ENCODE measurements around the gene BTBD17.

Gene BTBD17

DNA sequence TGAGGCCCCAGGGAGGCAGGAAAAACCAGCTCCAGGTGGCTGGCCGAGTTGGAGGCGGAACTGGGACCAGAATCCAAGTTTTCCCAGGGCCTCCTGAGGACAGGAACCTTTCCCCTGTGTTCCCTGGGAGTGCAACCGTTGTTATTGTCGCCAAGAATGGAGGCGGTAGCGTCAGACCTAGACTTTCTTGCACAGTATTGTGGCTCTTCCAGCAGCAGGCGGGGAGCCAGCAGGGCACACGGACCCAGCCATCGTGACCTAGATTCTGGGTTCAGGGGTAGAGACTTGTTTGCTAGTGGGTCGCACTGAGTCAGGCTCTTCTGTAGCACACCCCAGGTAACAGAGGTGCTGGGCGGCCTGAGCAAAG, 36.3 kb downstream of the BTBD17 start:
- H3K4me3 ChIP-seq: peak overlapping the region in 1 of 2 donors; percentile 38
- H3K4me1 ChIP-seq: peaks cover 0 to 19% (median 16%) of the 10 kb centered on the region in 4 donors
- H3K27ac ChIP-seq: no peak overlapping the region
- DNase-seq: no peak
- H3K36me3 ChIP-seq: no peaks in the 10 kb centered on the region
- TF ChIP-seq CTCF (IDR thresholded peaks at IDR 0.05): no peak
- no peaks in the 10 kb centered on the region for H3K9me3 ChIP-seq
- peaks cover 0 to 52% of the 10 kb centered on the region in 2 donors for H3K27me3 ChIP-seq
- intact Hi-C loops (cut with DNase I; ENCODE audit: low total_unique reads): no loop called here

GRCh38 chr17:74324521-74324920, 37.1 kb downstream of the BTBD17 start:
- Histone ChIP-seq H3K27ac (no peak overlapping the region), H3K4me1 (peaks cover 0 to 19% (median 16%) of the 10 kb centered on the region in 4 donors), H3K36me3 (no peaks in the 10 kb centered on the region), H3K27me3 (peaks cover 0 to 48% of the 10 kb centered on the region in 2 donors), H3K4me3 (no peak overlapping the region), H3K9me3 (no peaks in the 10 kb centered on the region)
- intact Hi-C loops (cut with DNase I; ENCODE audit: low total_unique reads): no loop called here
- TF ChIP-seq CTCF (IDR thresholded peaks at IDR 0.05): no peak
- no peak for DNase-seq

GRCh38 chr17:74318391-74318790, 43.3 kb downstream of the BTBD17 start:
- H3K36me3 ChIP-seq: no peaks in the 10 kb centered on the region
- no peak for DNase-seq
- TF ChIP-seq CTCF (IDR thresholded peaks at IDR 0.05): no peak
- no peaks in the 10 kb centered on the region for H3K4me1 ChIP-seq
- H3K9me3 ChIP-seq: no peaks in the 10 kb centered on the region
- H3K27ac ChIP-seq: no peak overlapping the region
- intact Hi-C loops (cut with DNase I; ENCODE audit: low total_unique reads): no loop called here
- peaks cover 0 to 13% of the 10 kb centered on the region in 2 donors for H3K27me3 ChIP-seq
- H3K4me3 ChIP-seq: no peak overlapping the region

GRCh38 chr17:74317071-74317470, 44.6 kb downstream of the BTBD17 start:
- no peaks in the 10 kb centered on the region for H3K36me3 ChIP-seq
- no peaks in the 10 kb centered on the region for H3K9me3 ChIP-seq
- no peak for DNase-seq
- intact Hi-C loops (cut with DNase I; ENCODE audit: low total_unique reads): no loop called here
- peaks cover 0 to 14% of the 10 kb centered on the region in 2 donors for H3K27me3 ChIP-seq
- H3K4me1 ChIP-seq: no peaks in the 10 kb centered on the region
- H3K4me3 ChIP-seq: no peak overlapping the region
- TF ChIP-seq CTCF (IDR thresholded peaks at IDR 0.05): no peak
- no peak overlapping the region for H3K27ac ChIP-seq

- Histone ChIP-seq H3K9me3 (no peaks in the 10 kb centered on the region), H3K4me3 (no peak overlapping the region), H3K4me1 (no peaks in the 10 kb centered on the region), H3K27ac (no peak overlapping the region), H3K27me3 (peaks cover 0 to 12% of the 10 kb centered on the region in 2 donors), H3K36me3 (no peaks in the 10 kb centered on the region)
- intact Hi-C loops (cut with DNase I; ENCODE audit: low total_unique reads): no loop called here
- no peak for TF ChIP-seq CTCF (IDR thresholded peaks at IDR 0.05)
- DNase-seq: no peak
These were observed 45.4 kb downstream of the BTBD17 start for GRCh38 chr17:74316220-74316619.

DNA sequence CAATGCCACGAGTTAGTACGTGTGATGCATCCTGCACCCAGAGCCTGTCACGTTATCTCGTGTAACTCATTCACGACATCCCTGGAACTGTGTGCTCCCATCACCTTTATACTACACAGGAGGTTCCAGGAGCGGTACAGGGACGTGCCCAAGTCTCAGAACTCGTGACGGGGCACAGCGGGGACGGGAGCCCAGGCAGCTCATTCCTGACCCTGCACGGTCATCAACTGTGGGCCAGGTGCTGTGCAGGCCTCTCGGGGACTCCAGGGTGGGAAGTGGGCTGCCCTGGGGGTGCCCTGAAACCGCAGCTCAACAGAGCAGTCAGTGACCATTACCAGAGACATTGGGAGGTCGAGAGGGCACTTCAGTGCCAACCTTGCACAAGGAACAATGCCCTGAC, 46.8 kb downstream of the BTBD17 start:
- Histone ChIP-seq H3K4me3 (no peak overlapping the region), H3K4me1 (no peaks in the 10 kb centered on the region), H3K27me3 (peaks cover 0 to 13% of the 10 kb centered on the region in 2 donors), H3K36me3 (no peaks in the 10 kb centered on the region), H3K9me3 (no peaks in the 10 kb centered on the region), H3K27ac (no peak overlapping the region)
- TF ChIP-seq CTCF (IDR thresholded peaks at IDR 0.05): no peak
- intact Hi-C loops (cut with DNase I; ENCODE audit: low total_unique reads): no loop called here
- no peak for DNase-seq

All from tibial artery (tissue), 4 donors.